G401 (cell line): Measurements from ENCODE around the gene PIAS3. TPM values are rescaled to one million over a fixed set of nuclear protein-coding genes. Genes with fewer than 3 reads are reported as not detected.
A peak's percentile ranks its signal among the peaks of the same experiment; 100 is the strongest.
"Not testable (repeated sequence)": the region's sequence is repeated elsewhere in the genome, so short reads cannot be mapped to it uniquely, and the experiment has no call there.

ENCODE experiments used
- DNase-seq: peaks from one replicate; pipeline ENCODE4 v3.0.0-alpha.2; 2015; ENCODE audit warnings: low spot score
- in situ Hi-C: cut with HindIII; loops from 2 replicates; pipeline ENCODE4 v1.10.0; 2016; ENCODE audit warnings: low sequenced_read_pairs, mixed read lengths
- total RNA-seq: library from RNA; depleted of rRNA; stranded (reverse); fragments of >200 nt; shearing (Covaris generic); gene quantifications from 2 replicates; pipeline ENCODE4 v1.2.3, GENCODE V29; 2014; rRNA removed

The PIAS3 gene
- total RNA-seq, 1 experiment from 2014 or later: 14.1 TPM

DNA sequence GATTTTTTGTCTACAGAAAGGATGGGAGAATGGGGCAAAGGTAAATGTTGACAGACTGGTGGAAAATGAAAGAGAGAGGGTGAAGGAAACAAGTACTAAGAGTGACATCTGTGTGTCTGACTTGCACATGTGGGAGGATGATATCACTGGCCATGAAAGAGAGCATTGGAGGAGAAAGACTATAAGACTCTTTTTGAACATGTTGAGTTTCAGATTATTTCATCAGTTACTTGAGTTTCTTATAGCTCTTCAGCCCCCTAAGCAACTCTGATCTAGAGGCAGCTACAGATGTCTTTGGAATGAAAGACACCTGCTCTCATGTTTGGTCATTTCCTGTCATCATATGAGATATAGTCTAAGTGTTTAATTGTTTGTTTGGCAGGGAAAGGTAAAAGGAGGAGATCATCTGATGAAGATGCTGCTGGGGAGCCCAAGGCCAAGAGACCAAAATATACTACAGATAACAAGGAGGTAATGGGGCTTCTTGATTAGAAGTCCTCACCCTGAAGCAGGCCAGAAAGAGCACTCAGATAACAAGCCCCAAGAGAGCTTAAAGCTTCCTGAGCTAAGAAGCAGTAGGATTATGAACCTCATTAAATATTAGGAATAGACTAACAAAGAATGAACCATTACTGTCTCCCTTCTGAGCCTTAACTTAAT is 30.4 kb downstream of the PIAS3 start:
- in situ Hi-C loops: no loop called here
- no peak for DNase-seq

DNA sequence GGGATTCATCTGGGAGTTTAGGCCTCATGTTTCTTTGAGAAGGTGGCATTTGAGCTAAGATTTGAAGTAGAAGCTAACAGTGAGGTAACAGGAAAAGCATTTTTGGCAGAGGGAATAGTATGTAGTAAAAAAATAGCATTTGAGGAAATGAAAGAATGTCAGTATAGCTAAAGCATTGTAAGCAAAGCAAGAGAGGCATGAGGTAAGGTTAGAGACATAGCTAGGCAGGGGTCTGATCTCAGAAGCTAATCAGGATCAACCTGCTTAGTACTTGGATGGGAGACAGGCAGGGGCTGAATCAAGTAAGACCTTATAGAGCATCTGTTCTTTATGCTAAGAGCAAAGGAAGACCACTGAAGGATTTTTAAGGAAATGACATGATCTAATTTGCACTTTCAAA is 30.9 kb downstream of the PIAS3 start:
- in situ Hi-C loops: no loop called here
- no peak for DNase-seq

DNA sequence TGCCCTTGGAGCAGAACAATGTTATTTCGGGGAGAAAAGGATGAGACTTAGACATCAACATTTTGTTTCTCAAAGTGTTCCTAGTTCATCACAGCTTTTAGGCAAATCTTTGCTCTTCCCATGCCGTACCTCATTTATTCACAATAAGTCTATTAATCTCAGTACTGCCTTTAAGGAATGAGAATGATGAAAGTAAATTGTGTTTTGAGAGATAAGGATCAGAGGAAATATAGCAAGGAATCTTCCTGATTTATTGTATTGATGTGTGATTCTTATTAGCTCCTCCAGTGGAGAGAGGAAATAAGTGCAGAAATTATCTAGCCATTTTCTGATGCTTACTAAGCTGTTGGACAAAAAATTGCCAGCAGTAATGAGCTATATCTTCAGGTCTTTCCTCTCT is 32.9 kb downstream of the PIAS3 start:
- in situ Hi-C loops: no loop called here
- no peak for DNase-seq

DNA sequence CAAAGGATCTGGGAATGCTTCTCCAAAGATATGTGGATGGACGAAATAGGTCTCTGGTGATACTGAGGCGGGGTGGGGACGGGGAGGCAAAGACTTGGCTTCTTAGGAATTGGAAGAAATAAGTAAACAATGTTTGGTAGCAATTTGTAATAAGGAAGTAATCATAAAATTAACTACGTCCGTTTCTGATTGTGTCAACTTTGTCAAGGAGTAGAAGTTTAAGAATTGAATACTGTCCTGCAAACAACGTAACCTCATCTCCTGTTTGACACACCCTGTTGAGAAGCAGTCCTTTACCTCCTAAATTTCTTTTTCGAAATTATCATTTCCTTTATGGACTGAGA is 34.4 kb downstream of the PIAS3 start:
- in situ Hi-C loops: no loop called here
- no peak for DNase-seq

DNA sequence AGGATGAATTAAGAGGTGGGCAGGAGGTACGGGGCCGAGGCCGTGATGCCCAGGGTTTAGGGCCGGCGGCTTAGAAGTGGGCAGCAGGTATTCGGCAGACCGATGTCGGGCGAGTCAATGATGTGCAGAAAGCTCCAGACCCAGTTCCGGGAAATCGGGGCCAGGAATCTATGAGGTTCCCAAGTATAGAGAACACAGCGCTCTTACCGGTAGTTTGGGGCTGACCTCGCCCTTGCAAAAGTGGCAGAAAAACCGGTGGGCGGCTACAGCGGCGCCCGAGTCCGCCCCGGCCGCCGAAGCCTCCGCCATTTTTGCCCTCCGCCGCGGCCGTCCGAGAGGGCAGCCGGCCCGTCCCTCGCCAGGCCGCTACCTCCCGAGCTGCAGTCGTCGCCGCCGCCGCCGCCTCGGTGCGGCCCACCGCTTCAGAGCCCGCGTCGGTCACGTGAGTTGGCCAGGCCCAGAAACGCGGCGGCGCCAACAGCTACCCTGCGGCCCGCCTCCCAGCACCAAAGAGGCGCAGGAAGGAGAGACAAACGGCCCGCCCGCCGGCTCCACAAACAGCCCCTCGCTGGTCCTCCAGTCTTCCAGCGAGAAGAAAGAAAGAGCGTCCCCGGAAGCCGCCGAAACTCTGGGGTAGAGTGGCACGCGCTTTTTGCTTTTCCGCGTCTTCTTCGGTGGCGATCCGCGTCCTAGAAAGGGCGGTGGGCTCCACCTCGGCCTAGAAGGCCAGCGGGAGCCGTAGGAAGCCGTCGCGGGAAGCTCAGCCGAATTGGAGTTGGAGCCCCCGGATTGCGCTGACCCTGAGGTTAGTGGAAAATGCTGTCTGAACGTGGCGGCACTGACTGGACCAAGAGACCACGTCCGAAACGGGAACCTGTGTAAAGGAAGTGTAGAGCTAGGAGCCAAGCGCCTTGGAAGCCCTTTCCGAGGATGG is 35.0 kb downstream of the PIAS3 start, which contains the start of the genes POLR3C and RNF115:
Gene POLR3C (plus strand): TSS at position 636 of the 934 bp plus-strand sequence. CDS start 1,577 bp downstream, outside the sequence.
Gene RNF115 (minus strand): TSS at position 531 of the 934 bp plus-strand sequence. CDS start 222 bp downstream, at position 309.
- in situ Hi-C loops: no loop called here
- peak; percentile 94 for DNase-seq

DNA sequence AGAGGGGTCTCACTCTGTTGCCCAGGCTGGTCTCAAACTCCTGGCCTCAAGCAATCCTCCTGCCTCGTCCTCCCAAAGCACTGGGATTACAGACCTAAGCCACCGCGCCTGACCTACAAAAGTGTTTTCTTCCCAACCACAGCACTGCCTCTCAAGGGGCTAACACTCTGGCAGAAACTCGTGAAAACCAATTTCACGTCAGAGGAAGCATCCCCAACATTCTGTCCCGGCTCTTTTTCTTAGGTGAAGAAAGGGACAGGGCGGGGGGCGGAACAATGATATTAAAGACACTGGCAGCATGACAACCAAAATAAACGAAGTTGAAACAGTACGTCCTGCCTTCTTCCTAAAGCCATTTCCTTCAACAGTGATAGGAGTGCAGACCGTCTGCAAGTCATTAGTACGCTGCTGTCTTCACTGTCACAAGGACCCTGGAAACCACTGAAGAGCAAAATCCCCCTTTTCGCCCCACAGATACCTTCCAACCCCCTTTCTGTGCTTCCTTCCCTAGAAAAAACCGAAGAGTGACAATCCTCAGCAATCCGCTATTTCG is 36.0 kb downstream of the PIAS3 start:
- in situ Hi-C loops, DNase-seq: not testable (repeated sequence)

DNA sequence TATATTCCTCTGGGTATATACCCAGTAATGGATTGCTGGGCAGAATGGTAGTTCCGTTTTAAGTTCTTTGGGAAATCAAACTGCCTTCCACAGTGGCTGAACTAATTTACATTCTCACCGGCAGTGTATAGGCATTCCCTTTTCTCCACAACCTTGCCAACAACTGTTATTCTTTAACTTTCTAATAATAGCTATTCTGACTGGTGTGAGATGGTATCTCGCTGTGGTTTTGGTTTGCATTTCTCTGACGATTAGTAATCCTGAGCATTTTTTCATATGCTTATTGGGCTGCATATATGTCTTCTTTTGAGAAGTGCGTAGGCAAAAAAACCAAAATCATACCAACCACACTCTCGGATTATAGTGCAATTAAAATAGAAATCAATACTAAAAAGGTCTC is 40.8 kb downstream of the PIAS3 start:
- DNase-seq, in situ Hi-C loops: not testable (repeated sequence)

DNA sequence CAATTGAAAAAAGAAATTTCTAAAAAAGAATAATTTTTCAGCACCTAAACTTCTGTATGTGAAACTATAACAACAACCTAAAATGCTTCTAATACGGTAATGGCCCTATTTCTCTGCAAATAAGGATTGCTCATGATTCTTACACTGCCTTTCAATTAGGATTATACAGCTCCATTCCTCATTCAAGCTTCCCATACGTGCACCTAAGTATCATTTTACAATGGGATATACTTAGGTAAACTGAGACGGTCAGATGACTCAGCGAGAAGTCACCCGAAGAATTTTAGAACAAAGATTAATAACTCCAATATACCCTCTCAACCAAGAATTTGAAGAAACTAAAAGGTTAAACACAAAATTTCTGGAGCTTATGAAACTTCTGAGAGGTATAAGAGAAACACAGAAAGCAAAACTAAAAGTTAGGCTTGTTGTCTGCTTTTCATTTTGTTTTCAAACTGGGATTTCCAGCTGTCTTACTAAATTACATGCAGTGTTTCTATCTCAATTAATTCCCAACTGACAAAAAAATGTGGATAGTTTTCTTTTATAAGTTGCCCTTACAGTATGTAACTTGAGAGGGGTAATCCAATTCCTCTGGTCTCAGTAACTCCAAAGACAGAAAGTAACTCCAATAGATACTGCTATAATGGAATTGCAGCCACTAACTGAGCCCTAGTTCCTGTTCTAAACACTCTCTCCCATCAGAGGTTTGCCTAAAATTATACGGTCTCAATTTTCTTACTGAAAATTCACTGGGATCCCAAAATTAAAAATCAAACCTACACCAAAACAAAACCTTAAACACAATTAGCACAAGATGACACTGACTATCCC is 45.7 kb downstream of the PIAS3 start:
- DNase-seq, in situ Hi-C loops: not testable (repeated sequence)

DNA sequence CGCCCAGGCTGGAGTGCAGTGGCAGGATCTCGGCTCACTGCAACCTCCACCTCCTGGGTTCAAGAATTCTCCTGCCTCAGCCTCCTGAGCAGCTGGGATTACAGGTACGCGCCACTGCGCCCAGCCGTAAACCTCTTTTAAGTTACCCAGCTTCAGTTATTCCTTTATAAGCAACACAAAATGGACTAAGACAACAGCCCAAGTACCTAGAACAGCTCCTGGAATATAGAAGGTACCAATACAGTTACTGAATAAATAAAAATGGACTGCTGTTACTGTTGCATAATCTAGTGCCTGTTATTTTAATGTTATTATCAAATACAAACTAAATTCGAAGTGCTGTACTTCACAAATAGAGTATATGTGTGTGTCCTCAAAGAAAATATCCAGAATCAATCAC is 52.0 kb downstream of the PIAS3 start:
- in situ Hi-C loops: no loop called here
- no peak for DNase-seq

DNA sequence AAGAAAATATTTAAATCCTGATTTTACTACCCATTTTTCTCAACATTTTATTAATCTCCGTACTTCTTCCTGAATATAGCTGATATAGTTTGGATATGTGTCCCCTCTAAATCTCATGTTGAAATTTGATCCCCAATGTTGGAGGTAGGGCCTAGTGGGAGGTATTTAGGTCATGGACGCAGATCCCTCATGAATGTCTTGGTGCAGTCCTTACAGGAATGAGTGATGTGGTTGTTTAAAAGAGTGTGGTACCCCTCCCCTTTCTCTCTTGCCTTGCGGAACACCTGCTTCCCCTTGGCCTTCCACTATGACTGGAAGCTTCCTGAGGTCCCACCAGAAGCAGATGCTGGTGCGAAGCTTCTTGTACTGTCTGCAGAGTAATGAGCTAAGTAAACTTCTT is 52.5 kb downstream of the PIAS3 start:
- no peak for DNase-seq
- in situ Hi-C loops: no loop called here

DNA sequence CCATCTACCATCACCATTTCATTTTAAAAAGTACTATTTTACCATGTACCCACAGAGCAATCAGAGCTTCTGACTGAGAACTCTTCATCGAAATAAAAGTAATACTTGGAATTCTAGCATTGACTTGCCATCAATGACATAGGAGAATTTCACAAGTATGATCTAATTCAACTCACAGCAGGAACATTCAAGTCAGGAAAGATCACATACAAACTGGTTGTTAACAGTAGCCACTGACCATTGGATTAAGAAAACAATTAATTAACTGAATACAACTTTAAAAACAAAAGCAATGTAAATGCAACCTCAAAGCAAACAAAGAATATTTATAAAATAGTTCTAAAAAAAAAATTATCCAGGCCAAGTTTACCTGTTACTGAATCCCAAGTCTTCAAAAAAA is 53.8 kb downstream of the PIAS3 start:
- no peak for DNase-seq
- in situ Hi-C loops: no loop called here

DNA sequence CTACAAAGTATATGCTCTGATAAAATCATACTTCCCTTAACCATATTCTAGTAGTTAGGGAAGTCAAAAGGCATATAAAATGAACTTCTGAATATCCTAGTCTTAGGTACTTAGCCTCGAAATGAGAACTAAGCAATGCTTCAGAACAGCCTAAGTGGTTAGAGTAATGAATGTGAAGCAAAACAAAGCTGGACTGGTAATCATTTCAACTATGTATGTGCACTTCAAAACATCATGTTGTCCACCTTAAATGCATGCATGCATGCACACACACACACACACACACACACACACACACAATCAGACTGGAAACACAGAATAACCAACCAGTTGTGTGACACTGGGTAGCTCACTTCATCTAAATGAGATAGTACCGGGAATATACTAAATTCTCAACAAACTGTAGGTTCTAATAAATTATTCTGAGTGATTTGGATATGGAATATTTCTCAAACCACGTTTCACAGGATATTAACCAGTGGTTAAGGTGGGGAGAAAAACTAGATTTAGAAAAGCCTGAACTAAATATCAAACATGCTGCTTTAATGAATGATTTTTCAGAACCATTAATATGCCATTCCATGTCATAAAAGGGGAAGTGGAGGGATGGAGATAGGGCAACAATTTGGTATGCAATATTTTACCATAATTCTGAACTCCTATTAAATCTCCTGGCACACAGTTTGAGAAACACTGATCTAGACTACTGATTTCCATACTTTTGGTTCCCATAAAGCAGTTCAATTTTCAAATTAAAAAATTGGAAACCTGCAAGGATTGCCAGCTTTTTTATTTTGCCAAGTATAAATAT is 54.4 kb downstream of the PIAS3 start:
- DNase-seq: no peak
- in situ Hi-C loops: no loop called here

DNA sequence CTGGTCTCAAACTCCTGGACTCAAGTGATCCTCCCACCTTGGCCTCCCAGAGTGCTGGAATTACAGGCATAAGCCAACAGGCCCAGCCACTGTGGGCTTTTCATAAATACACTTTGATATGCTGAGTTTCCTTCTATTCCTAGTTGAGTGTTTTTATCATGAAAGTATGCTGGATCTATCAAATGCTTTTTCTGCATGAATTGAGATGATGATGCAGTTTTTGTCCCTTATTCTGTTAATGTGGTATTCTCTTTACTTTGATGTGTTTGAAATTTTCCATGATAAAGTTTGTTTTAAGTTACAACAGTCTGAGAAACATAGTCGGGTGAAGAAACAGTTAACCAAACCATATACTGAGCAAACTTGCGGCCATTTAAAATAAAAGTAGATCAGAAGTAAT is 59.1 kb downstream of the PIAS3 start:
- in situ Hi-C loops: no loop called here
- DNase-seq: no peak

Other genes starting within 250 kb of the PIAS3 start
- gene PDZK1, start 151.7 kb downstream of the PIAS3 start, total RNA-seq: 0.64 and 1.4 TPM in 2 replicates
- not detected in 2 replicates for gene CD160, start 139.6 kb downstream of the PIAS3 start, total RNA-seq
- gene RNF115, start 35.0 kb downstream of the PIAS3 start, total RNA-seq: 8.6 and 8.9 TPM in 2 replicates
- 12.0 and 28.1 TPM in 2 replicates for gene POLR3C, start 34.9 kb downstream of the PIAS3 start, total RNA-seq
- 3.1 and 3.6 TPM in 2 replicates for gene NUDT17, start 13.5 kb downstream of the PIAS3 start, total RNA-seq
- gene ANKRD35, start 26.8 kb upstream of the PIAS3 start, total RNA-seq: not detected in 2 replicates
- gene ITGA10, start 51.0 kb upstream of the PIAS3 start, total RNA-seq: 0.27 and 0.74 TPM in 2 replicates
- 18.2 and 31.9 TPM in 2 replicates for gene PEX11B, start 59.6 kb upstream of the PIAS3 start, total RNA-seq
- gene RBM8A, start 68.4 kb upstream of the PIAS3 start, total RNA-seq: 86.0 and 117 TPM in 2 replicates
- gene LIX1L, start 98.9 kb upstream of the PIAS3 start, total RNA-seq: 31.7 and 32.1 TPM in 2 replicates
- 2.5 and 16.1 TPM in 2 replicates for gene ANKRD34A, start 105.5 kb upstream of the PIAS3 start, total RNA-seq
- 13.4 and 13.5 TPM in 2 replicates for gene POLR3GL, start 105.6 kb upstream of the PIAS3 start, total RNA-seq
- 1.8 and 4.7 TPM in 2 replicates for gene TXNIP, start 137.5 kb upstream of the PIAS3 start, total RNA-seq
- gene HJV, start 162.7 kb upstream of the PIAS3 start, total RNA-seq: not detected in 2 replicates